ENCODE data around the gene DAP3.
"Not testable (repeated sequence)": the region's sequence is repeated elsewhere in the genome, so short reads cannot be mapped to it uniquely, and the experiment has no call there.

Gene DAP3

DNA sequence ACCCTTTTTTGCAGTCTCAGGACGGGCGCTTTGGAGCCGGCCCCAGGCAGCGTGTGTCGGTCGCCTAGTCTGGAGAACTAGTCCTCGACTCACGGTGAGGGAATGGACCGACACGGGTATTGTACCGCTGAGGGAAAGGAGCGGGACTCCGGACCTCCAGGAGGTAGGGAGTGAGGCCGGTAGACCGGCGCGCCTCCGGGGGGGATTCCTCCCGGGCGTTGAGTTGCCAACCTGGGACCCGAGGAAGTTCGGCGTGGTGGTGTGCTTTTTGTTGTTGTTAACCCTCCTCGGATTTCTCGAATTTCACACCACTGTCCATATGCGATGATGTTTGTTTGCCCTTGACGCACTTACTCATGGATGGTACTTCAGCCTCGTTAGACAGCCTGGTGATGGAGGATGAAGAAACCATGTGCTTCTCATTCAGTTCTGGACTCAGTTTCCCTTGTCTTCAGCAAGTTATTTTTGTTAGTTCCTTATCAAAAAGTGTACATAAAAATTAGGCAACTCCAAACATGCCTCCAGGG, at the start of gene DAP3:
DAP3 (plus strand) TSS at position 11 of the 527 bp plus-strand sequence. CDS start 20,689 bp downstream, outside the sequence.
- DNase-seq (ENCODE audit: low spot score): peak; percentile 94

DNA sequence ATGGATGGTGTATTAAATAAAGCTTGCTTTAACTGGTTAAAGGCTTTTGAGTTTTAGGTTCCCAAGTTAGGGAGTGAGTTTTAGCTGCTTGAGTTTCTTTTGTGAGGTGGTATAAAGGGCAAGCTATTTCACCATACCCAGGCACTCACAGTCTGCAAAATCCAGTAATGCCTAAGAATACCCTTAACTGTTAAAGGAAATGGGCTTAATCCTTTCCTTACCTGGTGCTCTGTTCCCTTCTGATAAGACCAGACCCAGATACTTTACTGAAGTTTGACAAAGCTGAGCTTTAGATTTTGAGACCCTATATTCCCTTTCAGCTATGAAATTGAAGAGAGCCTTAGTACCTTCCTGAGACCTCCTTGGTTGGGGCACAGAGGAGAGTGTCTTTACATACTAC, 48.5 kb upstream of the DAP3 start:
- DNase-seq (ENCODE audit: low spot score): no peak

DNA sequence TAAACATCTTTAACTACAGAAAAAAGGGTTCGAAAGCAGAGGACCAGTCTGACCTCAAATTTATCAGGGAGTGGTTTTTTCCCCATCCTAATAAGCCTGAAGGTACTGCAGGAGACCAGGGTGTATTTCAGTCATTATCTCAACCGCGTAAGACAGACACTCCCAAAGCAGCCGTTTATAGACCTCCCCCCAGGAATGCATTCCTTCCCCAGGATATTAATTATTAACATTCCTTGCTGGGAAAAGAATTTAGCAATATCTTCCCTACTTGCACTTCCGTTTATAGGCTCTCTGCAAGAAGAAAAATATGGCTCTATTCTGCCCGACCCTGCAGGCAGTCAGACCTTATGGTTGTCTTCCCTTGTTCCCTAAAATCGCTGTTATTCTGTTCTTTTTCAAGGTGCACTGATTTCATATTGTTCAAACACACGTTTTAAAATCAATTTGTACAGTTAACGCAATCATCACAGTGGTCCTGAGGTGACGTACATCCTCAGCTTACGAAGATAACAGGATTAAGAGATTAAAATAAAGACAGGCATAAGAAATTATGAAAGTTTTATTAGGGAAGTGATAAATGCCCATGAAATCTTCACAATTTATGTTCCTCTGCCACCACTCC, 46.2 kb upstream of the DAP3 start:
- DNase-seq (ENCODE audit: low spot score): not testable (repeated sequence)

DNA sequence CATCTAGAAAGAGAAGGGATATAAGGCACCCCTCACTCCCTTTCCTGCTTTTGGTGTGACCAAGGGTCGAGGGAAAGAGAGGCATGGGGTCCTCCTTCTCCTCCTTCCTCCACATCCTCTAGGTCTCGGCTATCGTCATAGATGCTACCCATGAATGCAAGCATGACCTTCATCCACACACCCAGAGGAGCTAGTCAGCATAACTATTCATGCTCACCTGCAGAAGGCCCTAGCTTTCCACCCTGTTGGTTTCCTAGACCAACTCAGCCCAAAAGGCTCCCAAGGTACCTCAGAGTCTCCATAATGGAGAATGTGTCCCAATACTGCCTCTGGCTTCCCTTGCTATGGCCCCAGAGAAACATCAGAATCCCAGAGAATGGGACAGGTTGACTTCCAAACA, 45.7 kb upstream of the DAP3 start:
- no peak for DNase-seq (ENCODE audit: low spot score)

DNA sequence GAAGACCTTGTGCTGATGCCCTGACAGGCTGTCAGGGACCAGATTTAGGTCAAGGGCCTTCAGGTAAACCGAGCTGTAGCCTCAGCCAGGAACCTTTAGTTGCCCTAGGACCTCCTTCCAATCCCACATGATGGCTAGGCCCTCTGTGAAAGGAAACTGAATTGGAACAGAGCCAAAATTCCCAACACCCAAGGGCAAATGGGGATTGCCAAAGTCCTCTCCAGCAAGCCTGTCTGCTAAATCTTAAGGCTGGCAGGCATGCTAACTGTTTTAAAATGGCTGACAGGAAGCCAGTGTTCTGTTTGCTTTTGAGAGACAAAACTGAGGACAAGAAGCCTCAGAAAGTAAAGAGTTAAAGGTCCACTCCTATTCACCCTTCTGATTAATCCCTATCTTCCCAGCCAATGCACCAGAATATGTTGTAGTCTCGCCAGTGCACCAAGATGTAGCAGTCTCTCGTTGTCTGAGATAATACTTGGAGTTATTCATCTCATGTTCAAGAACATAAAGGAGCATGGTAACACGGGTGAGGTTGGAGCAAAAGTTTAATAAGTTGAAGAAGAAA, 43.8 kb upstream of the DAP3 start:
- DNase-seq (ENCODE audit: low spot score): no peak

DNA sequence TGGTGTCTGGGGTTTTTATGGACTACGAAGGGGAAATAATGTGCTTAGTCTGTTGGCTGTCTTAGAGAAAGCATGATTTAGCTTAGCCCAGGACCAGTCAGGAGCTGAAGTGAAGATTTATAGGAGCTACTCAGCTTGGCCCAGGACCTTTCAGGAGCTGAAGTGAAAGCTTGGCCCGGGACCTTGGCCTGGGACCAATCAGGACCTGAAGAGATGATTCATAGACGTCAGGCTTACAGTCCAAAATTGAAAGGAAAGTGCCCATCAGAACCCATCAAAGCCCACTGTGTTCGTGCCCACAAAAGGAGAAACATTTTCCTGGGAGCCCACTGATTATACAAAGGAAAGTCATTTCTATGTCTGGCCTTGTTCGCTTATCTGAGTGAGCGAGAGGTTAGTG, 43.2 kb upstream of the DAP3 start:
- peak; percentile 20 for DNase-seq (ENCODE audit: low spot score)

DNA sequence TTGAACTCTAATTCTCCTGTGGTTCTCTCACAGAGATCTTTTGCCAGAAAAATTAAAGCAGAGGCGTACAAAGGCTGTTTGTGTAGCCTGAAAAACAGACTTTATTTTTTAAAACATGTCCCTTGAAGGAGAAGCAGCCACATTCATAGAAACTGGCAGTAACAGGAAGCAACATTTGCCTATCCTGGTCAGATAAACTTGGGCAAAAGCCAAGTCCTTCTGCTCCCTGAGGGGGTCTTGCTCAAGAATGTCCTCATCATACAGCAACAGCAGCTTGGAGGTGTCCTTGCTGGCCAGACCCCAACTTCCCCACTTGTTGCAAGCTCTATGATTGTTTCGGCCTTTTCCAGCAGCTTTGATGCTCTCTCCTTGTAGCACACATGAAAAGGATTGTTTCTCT, 42.6 kb upstream of the DAP3 start:
- no peak for DNase-seq (ENCODE audit: low spot score)

DNA sequence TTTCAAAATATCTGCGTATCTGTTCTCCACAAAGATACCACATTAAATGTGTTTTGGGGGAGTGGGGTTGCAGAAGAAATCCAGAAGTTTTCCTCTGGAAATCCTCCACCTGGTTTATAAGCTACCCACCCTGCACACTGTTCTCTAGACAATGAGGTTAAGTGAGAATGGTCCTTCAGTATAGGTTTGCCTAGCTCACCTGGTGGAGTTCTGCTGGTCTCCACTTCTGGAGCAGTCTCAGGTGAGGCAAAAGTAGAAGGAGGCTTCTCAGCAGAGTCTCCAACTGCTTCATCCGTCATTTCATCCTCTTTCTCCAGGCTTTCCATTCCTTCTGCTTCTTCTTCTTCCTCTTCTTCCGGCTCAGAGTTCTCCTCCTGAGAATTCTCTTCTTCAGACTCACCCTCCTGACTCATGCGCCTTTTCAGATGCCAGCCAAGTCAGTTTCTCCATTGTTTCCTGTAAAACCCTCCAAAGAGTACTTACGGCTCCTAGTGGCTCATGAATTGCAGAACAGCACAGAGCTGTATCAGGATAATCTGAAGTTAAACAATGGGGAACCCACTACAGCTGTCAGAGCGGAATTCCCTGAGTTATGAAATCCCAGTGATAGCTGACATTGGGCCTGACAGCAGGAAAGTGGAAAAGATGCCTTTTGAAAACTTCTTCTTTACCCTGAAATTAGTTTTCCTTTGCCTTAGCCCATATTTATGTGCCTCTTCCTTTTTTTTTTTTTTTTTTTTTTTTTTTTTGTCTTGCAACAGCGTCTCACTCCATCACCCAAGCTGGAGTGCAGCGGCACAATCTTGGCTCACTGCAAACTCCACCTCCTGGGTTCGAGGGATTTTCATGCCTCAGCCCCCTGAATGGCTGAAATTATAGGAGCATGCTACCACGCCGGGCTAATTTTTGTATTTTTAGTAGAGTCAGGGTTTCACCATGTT, 40.4 kb upstream of the DAP3 start:
- peak; percentile 72 for DNase-seq (ENCODE audit: low spot score)

DNA sequence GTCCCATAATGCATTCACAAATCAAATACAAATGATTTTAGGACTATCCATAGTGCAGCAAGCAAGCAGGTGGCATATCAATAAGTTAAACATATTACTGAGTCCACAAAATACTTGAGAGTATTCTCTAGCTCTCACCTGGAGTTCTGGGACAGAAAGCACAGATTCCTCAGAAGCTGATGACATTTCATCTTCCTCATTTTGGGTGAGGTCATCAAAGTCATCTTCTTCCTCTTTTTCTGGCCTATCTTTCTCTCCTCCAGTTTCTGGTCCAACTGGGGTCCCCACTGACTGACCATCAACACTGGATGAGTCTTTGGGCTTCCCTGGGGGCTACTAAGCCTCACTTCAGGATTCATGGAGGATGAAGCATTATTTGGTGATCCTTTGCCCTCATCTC, 39.2 kb upstream of the DAP3 start:
- no peak for DNase-seq (ENCODE audit: low spot score)

DNA sequence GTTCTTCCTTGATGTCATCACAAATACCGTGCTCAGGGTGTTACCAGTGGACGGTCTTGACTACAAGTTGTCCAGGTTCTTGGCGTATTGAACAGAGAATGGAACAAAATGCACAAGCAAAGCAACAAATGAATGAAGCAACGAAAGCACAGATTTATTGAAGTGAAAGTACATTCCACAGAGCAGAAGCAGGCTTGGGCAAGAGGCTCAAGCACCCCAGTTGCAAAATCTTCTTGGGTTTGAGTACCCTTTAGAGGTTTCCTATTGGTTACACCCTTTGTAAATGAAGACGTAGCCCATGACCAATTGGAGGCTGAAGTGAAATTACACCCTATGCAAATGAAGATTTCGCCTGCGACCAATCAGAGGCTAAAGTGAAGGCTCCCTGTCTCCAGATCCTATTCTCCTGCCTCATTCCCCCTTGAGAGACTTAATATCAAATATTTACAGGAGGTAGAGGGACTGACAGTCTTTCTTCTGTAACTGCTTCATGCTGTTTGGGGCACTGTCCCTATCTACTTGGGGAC, 38.6 kb upstream of the DAP3 start:
- no peak for DNase-seq (ENCODE audit: low spot score)

DNA sequence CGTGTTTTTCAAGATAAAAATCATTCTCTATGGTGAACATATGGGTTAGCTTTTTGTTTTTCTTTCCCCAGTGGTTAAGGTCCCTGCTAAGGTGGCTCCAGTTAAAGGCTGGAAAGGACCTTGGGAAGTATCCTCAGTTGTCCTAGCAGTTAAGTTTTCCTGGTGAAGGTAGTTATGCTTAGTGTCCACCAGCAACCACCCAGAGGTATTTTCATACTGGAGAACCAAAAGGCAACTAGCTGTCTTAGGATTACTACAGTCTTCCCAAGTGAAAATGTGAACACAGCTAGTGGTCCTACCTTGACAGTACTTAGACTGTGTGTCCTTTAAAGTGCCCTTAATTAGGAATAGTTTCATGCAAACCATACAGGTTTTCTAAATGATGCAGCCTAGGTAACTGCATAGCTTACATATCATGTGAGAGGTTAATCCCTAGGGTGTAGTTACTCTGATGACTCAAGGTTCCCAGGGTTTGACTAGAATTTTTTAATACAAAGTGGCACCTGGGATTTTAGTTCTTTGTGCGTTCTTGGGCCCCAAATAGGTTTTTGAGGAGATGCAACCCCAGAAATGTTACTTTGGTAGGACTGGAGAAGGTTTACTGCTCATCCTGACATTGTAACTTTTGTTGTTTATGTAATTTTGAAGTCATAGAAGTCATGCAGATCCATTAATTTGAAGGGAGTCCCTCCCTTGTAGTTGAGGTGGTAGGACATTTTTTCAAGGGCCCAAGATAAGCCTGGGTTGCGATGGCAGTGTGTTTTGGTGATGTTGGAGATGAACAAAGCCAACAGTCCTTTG, 36.8 kb upstream of the DAP3 start:
- DNase-seq (ENCODE audit: low spot score): no peak

DNA sequence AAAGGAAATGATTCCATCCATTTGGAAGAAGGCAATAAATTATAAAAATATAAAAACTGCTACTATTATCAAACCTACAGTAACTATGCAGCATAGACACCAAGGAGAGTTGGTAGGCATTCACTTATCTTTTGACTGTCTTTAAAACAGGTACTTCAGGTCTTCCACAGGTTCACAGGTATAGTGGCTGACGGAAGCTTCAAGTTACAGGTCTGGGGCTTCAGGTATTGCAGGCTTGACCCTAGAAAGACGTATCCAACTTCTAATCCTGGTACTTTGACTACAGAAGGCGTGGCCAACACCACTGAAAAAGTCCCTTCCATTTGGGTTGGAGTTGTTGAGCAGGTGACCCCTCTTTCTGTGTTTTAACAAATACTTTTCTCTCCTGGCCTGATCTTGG, 35.9 kb upstream of the DAP3 start:
- no peak for DNase-seq (ENCODE audit: low spot score)

DNA sequence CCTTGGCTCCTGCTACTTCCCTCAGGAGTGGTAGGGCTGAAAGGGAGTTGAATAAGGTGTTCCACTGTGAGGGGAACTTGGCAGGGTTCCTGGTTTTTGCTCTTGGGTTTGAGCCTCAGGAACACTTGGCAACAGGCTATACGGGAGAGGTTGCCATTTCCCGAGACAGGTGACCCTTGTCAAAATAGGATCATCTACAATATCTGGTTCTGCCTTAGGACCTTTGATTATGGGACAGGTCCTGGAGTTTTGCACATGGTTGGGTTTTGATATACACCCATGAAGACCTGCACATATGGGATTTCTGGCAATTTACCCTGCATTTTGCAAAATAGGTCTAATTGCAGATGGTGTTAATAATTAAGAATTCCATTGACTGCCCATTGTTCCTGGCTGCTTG, 31.4 kb upstream of the DAP3 start:
- no peak for DNase-seq (ENCODE audit: low spot score)

DNA sequence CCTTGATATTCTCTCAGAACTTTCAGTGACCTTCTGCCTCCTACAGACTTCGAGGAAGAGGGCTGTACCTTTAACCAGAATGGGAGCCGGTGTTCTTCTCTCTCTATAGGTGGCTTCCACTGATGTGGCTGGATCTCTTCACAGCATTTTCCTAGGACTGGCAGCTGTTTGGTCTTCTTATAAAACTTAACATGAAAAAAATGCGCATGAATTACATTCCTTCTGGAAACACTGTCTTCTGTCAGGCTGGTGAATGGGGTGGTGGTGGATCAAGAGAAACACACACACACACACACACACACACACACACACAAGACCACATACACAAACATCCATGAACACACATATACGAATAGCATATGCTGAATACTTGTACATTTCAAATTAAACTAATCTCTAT, 27.7 kb upstream of the DAP3 start:
- DNase-seq (ENCODE audit: low spot score): not testable (repeated sequence)

DNA sequence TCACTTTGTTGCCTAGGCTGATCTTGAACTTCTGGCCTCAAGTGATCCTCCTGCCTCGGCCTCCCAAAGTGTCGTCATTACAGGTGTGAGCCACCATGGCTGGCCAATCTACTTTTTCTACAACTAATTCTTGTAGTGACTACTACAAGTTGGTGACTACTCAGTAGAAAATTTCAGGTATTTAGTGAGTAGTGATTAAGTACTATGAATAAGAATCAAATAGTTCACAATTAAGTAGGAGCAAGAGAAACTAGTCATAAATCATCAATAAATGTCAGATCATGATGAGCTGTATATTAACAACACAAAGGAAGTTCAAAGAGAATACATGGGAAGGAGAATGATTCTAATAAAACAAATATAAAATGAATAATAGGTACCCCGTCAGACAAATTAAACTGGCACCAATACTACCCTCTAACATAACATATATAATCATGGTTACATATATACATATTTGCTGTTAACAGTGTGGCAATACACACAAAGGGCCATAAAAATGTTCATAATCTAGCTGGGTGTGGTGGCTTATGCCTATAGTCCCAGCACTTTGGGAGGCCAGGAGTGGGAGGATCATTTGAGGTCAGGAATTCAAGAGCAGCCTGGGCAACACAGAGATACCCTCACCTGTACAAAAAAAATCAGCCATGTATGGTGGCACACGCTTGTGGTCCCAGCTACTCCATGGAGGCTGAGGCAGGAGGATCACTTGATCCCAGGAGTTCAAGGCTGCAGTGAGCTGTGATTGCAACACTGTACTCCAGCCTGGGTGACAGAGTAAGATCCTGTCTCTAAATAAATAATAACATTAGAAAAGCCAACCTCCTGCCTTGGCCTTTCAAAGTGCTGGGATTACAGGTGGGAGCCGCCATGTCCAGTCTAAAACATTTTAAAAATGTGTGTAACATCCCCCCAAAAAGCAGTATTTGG, 19.4 kb upstream of the DAP3 start:
- no peak for DNase-seq (ENCODE audit: low spot score)

DNA sequence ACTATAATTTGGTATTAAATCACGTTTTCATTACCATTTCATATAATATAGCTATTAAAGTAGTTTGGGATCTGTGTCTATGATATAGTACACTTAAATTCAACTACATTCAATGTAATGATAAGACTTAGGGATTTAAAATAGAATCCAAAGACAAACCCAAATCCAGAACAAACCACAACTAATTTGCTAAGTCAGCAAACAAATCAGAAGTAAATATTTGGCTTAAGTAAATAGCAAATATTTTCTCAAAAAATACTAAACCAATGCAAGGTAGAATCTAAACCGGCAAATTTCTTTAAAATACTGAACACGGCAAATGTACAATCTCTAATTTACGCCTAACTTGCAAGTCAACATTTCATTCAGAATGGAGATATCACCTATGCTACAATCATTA, 17.1 kb upstream of the DAP3 start:
- no peak for DNase-seq (ENCODE audit: low spot score)

DNA sequence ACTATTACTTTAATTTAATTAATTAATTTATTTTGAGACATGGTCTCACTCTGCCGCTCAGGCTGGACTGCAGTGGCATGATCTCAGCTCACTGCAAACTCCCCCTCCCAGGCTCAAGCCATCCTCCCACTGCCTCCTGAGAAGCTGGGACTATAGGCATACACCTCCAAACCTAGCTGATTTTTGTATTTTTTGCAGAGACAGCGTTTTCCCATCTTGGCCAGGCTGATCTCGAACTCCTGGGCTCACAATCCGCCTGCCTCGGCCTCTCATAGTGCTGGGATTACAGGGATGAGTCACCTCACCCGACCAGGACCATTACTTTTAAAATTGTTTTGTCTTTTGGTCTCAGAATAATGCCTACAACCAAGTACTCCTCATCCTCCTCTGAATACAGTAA, 15.9 kb upstream of the DAP3 start:
- DNase-seq (ENCODE audit: low spot score): no peak

DNA sequence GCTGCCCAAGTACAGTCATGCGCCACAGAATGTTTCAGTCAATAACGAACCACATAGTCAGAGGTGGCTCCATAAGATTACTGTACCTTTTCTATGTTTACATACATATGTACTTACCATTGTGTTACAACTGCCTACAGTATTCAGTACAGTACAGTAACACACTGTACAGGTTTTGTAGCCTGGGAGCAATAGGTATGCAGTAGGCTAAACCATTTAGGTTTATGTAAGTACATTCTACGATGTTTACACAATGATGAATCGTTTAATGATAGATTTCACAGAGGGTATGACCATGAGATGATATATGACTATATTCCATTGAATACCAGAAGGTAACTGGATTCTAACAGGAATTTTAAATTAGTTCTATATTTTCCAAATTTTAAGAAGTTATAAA, 10.9 kb upstream of the DAP3 start:
- DNase-seq (ENCODE audit: low spot score): no peak

DNA sequence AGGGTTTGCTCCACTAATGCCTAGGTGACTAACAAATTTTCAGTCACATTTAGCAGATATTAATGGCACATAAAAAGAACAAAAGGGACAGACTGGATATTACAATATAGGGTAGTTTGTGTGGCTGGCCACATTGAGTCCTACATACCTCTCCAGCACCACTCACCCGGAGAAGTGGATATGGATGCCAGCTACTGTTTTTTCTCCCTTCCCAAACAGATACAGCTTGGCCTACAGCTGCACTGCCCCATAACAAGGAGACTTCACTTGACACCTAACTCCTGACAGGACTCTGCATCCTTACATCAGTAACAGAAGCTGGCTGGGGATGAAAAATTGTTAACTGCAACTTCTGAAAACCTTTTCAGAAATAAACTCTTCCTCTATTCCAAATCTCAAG, 9.9 kb upstream of the DAP3 start:
- not testable (repeated sequence) for DNase-seq (ENCODE audit: low spot score)

DNA sequence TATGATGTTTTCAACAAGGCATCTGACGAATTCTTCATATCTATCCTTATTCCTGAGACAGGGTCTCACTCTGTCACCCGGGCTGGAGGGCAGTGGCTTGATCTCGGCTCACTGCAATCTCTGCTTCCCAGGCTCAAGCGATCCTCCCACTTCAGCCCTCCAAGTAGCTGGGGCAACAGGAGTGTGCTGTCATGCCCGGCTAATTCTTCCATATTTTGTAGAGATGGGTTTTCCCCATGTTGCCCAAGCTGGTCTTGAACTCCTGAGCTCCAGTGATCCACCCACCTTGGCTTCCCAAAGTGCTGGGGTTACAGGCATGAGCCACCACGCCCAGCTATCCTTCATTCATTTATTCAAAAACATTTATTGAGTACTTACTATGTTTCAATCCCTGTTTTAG, 8.4 kb upstream of the DAP3 start:
- DNase-seq (ENCODE audit: low spot score): no peak

DNA sequence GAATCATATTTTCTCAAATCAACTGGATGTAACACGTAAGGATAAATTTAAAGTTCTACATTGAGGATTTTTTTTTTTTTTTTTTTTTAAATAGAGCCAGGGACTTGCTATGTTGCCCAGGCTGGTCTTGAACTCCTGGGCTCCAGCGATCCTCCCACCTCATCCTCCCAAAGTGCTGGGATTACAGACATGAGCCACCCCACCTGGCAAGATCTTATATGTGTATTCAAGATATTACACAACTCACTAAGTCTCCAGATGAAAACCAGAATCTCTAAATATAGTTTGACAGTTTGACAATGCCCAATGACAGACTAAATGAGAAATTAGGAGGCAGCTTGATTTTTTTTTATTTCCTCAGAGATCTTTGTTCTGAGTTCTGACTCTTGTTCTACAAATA, 7.1 kb upstream of the DAP3 start:
- no peak for DNase-seq (ENCODE audit: low spot score)

All from AG20443 (cell line).